Spleen (tissue), 11 donors: Measurements from ENCODE around the gene LPAR3. TPM values are rescaled to one million over a fixed set of nuclear protein-coding genes. Genes with fewer than 3 reads are reported as not detected.

Experiments
- DNase-seq: peaks from one replicate; pipeline ENCODE4 v3.0.0-alpha.2; 2020
- H3K27ac ChIP-seq, 8 donors: fragments of 200-600 bp; sonication (generic) in 7 of 8; 1 replicate in 4 of 8; 2 replicates in 4 of 8; pipeline versions ENCODE4 v1.5.0 to v1.8.0; 2016 to 2021; ENCODE audit warnings: inconsistent platforms in 4 of 8, mild to moderate bottlenecking in 4 of 8, moderate library complexity in 1 of 8
- H3K27me3 ChIP-seq, 7 donors: fragments of 200-600 bp; sonication (generic) in 6 of 7; replicated peaks in 1 of 7; 1 replicate in 4 of 7; 2 replicates in 3 of 7; pipeline versions ENCODE4 v1.5.0 to v1.8.0; 2016 to 2021; ENCODE audit warnings: inconsistent platforms in 3 of 7, mild to moderate bottlenecking in 1 of 7
- H3K36me3 ChIP-seq, 6 donors: fragments of 200-600 bp; sonication (generic) in 5 of 6; 1 replicate in 4 of 6; 2 replicates in 2 of 6; pipeline versions ENCODE4 v1.5.0 to v1.8.0; 2016 to 2021; ENCODE audit warnings: inconsistent platforms in 2 of 6
- H3K4me1 ChIP-seq, 6 donors: fragments of 200-600 bp; sonication (generic) in 5 of 6; 1 replicate in 3 of 6; 2 replicates in 3 of 6; pipeline versions ENCODE4 v1.5.0 to v1.8.0; 2016 to 2021; ENCODE audit warnings: inconsistent platforms in 3 of 6
- H3K4me3 ChIP-seq, 8 donors: fragments of 200-600 bp; sonication (generic) in 7 of 8; 1 replicate in 4 of 8; 2 replicates in 4 of 8; pipeline versions ENCODE4 v1.5.0 to v1.8.0; 2016 to 2021; ENCODE audit warnings: inconsistent platforms in 4 of 8, mild to moderate bottlenecking in 4 of 8, moderate library complexity in 2 of 8
- H3K9me3 ChIP-seq, 8 donors: fragments of 200-600 bp; sonication (generic) in 7 of 8; 1 replicate in 4 of 8; 2 replicates in 4 of 8; pipeline versions ENCODE4 v1.5.0 to v1.8.0; 2016 to 2021; ENCODE audit warnings: inconsistent platforms in 4 of 8
- POLR2A ChIP-seq, 3 donors: fragments of 450-650 bp; IDR thresholded peaks; one replicate each; pipeline ENCODE4 v1.5.1; 2017; ENCODE audit warnings: antibody characterized with exemption in 3 of 3, mild to moderate bottlenecking in 1 of 3
- POLR2AphosphoS5 ChIP-seq, 3 donors: sonication (generic); formaldehyde crosslinking; IDR thresholded peaks; one replicate each; pipeline ENCODE4 v1.5.1; 2017; ENCODE audit warnings: antibody characterized with exemption in 3 of 3
- WGBS, 5 donors: extraction: QIAGEN DNeasy Blood & Tissue Kit in 3 of 5; methylation state at CpG; one replicate each; pipeline versions ENCODE4 v1.1.5 to v1.1.7; 2013 to 2018; 5-methylcytosine and 5-hydroxymethylcytosine counted together
- intact Hi-C: fragments of 100-400 bp; cut with DNase I; formaldehyde crosslinking; loops from one replicate; pipeline ENCODE4 v1.15.0; 2023; ENCODE audit warnings: low total_unique reads
- polyA plus RNA-seq, 3 donors: library from polyadenylated mRNA; stranded (reverse); fragments of 200-250 nt; gene quantifications; one replicate each; pipeline ENCODE4 v1.2.1, GENCODE V29; 2013
- total RNA-seq, 7 donors: library from RNA; depleted of rRNA in 3 of 7; stranded (reverse); fragments of >200 nt in 3 of 7; fragmentation: NEBNext Ultra II Directional in 4 of 7; extraction: Animal tissue kit (Norgen Biotek cat#: 25700) in 4 of 7; gene quantifications; one replicate each; pipeline versions ENCODE4 v1.1.0 to v1.2.1, GENCODE V29; 2016 to 2021
- TF ChIP-seq, protein P1 (sequence below), 11 experiments: fragments of 200-600 bp in 7 of 11; fragments of 450-650 bp in 4 of 11; sonication (generic) in 4 of 11; IDR thresholded peaks in 8 of 11; conservative IDR thresholded peaks in 3 of 11; 1 replicate in 7 of 11; 2 replicates in 4 of 11; pipeline versions ENCODE4 v1.4.0 to v1.8.0; 2016 to 2021; ENCODE audit warnings: antibody characterized with exemption in 11 of 11, inconsistent platforms in 4 of 11, mild to moderate bottlenecking in 1 of 11
- donor health status: healthy with polysubstance abuse.
- donor health status: DM: no; HTN: no; CAD: no; lungs with moderate emphysema.
- donor health status: DM: no; HTN: no; CAD: no.
- donor health status: Bipolar disorder and iron deficiency.
- donor health status: healthy.
- donor health status: DM: no; HTN: no; CAD: no.
- donor health status: DM: yes; HTN: yes; CAD: no.

The LPAR3 gene
- total and polyA plus RNA-seq, 10 donors, result 0.03 to 0.85 (median 0.31) TPM

DNA sequence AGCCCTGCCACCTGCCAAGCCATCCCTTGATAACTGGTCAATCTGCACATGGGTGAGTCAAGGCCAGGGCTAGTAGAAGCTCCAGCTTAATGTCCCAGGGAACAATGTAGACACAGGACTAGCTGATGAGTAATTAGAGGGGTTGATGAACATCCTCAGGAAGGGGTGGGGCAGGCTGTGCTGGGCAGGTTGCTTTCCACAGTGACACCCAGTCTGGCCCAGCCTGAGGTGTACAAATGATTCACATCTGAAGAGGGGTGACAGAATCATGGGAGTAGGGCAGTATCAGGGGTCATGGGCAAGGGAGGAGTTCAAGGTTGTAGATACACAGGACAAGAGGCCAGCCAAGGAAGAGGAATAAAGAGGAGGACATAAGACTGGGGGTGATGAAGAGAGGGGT, 4.3 kb downstream of the LPAR3 start:
- Histone ChIP-seq H3K4me3 (no peak overlapping the region), H3K27ac (no peak overlapping the region), H3K9me3 (no peaks in the 10 kb centered on the region), H3K4me1 (peaks cover 0 to 15% (median 14%) of the 10 kb centered on the region in 6 donors), H3K36me3 (no peaks in the 10 kb centered on the region), H3K27me3 (peaks cover 0 to 28% (median 21%) of the 10 kb centered on the region in 7 donors)
- intact Hi-C loops, result no loop called here
- no peak for DNase-seq
- no peak for TF ChIP-seq POLR2AphosphoS5 (IDR thresholded peaks at IDR 0.05)
- TF ChIP-seq, protein P1, sequence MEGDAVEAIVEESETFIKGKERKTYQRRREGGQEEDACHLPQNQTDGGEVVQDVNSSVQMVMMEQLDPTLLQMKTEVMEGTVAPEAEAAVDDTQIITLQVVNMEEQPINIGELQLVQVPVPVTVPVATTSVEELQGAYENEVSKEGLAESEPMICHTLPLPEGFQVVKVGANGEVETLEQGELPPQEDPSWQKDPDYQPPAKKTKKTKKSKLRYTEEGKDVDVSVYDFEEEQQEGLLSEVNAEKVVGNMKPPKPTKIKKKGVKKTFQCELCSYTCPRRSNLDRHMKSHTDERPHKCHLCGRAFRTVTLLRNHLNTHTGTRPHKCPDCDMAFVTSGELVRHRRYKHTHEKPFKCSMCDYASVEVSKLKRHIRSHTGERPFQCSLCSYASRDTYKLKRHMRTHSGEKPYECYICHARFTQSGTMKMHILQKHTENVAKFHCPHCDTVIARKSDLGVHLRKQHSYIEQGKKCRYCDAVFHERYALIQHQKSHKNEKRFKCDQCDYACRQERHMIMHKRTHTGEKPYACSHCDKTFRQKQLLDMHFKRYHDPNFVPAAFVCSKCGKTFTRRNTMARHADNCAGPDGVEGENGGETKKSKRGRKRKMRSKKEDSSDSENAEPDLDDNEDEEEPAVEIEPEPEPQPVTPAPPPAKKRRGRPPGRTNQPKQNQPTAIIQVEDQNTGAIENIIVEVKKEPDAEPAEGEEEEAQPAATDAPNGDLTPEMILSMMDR (IDR thresholded peaks at IDR 0.05 in 8 of 11, conservative IDR thresholded peaks at IDR 0.05 in 3 of 11), result no peak
- TF ChIP-seq POLR2A (IDR thresholded peaks at IDR 0.05), result no peak

DNA sequence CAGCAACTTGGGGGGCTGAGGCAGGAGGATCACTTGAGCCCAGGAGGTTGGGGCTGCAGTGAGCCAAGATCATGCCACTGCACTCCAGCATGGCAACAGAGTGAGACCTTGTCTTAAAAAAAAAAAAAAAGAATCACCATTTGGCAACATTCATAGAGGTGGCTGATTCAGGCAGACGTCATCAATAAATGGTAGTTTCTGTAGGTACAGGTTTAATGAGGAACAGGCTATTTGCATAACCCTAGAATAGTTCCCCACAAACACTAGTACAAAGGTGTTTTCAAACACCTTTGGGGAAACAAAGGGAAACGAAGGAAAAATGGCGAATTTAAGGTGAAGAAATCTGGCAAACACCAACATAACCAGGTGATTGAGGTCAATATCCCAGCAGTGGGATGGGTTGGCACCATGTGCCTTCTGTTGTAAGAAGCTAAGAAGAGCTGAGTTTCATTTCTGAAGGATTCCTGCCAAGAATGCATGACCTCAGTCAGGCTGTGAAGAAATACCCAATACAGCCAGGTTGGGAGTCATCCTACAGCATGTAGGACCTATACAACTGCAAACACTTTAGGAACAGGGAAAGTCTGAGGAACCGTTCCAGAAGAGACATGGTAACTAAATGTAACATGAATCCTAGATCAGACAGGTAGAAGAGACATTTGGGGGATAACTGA, 5.6 kb downstream of the LPAR3 start:
- TF ChIP-seq POLR2AphosphoS5 (IDR thresholded peaks at IDR 0.05) (no peak), POLR2A (IDR thresholded peaks at IDR 0.05) (no peak)
- TF ChIP-seq, protein P1 (IDR thresholded peaks at IDR 0.05 in 8 of 11, conservative IDR thresholded peaks at IDR 0.05 in 3 of 11), result no peak
- Histone ChIP-seq H3K27ac (no peak overlapping the region), H3K4me3 (no peak overlapping the region), H3K27me3 (peaks cover 0 to 14% (median 7%) of the 10 kb centered on the region in 7 donors), H3K9me3 (no peaks in the 10 kb centered on the region), H3K36me3 (no peaks in the 10 kb centered on the region), H3K4me1 (peaks cover 0 to 3% (median 2%) of the 10 kb centered on the region in 6 donors)
- WGBS, 5 donors, result 76 to 92% (median 89%) methylated on average over 4 of the region's 4 CpGs
- intact Hi-C loops, result no loop called here
- no peak for DNase-seq

DNA sequence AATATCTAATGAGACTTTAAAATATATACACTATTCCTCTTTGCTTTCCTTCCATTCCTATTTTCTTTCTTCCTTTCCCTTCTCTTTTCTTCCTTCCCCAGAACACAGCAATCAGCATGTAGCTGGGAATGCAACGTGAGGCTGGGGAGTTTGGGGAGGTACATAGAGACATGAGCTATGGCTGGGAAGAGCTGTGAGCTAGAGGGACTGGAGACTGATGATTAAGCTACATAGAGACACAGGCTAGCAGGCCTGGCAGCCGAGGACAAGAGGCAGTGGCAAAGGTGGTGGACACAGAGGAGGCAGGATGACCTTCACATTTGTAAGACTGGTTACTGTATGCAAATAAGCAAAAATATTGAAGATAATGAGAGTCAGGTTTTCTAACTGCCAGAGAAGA, 7.5 kb downstream of the LPAR3 start:
- Histone ChIP-seq H3K27me3 (no peaks in the 10 kb centered on the region), H3K27ac (no peak overlapping the region), H3K4me3 (no peak overlapping the region), H3K4me1 (no peaks in the 10 kb centered on the region), H3K36me3 (no peaks in the 10 kb centered on the region), H3K9me3 (no peaks in the 10 kb centered on the region)
- TF ChIP-seq POLR2AphosphoS5 (IDR thresholded peaks at IDR 0.05), result no peak
- TF ChIP-seq, protein P1 (IDR thresholded peaks at IDR 0.05 in 8 of 11, conservative IDR thresholded peaks at IDR 0.05 in 3 of 11), result no peak
- DNase-seq, result no peak
- 66 to 85% (median 71%) methylated on average over 2 of the region's 2 CpGs for WGBS, 5 donors
- intact Hi-C loops, result no loop called here

DNA sequence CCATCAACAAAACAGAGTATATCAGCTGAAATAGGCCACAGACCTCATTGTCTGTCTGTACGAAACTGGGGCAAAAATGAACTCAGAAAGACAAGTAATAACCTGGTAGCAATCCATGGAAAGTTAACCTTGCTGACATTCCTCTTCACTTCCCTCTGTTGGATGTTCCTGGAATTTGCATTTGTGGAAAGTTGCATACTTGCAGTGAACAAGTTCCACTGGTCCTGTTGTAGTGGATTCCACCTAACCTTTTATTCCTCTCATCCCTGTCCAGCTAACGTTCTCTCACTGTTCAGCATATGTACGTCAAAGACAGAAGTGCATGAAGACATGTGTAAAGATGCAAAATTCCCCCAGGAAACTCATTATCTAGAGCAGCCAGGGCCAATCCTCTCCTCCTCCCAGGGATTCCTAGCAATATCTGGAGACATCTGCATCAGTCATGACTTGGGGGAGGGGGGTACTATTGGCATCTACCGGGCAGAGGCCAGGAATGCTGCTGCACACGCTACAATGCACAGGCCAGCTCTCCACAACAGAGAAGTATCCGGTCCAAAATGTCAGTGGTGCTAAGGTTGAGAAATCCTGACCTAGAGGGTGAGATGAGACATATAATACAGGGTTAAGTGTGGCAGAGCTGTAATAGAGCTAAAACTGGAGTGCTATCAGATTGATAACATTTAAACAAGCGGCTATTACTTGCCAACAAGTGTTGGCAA, 8.2 kb downstream of the LPAR3 start:
- WGBS, 5 donors, result 49 to 87% (median 61%) methylated on average over 7 of the region's 7 CpGs
- DNase-seq, result no peak
- intact Hi-C loops, result no loop called here

More for the DNA sequence above, 8.2 kb downstream of the LPAR3 start:
- H3K27me3 ChIP-seq, result no peaks in the 10 kb centered on the region
- no peak overlapping the region for H3K4me3 ChIP-seq
- H3K36me3 ChIP-seq, result no peaks in the 10 kb centered on the region
- H3K27ac ChIP-seq, result no peak overlapping the region
- no peaks in the 10 kb centered on the region for H3K4me1 ChIP-seq
- no peak for TF ChIP-seq POLR2AphosphoS5 (IDR thresholded peaks at IDR 0.05)
- no peak for TF ChIP-seq POLR2A (IDR thresholded peaks at IDR 0.05)
- no peaks in the 10 kb centered on the region for H3K9me3 ChIP-seq
